Adrenal gland (tissue), 12 donors: ENCODE measurements around the gene LRP1B. TPM values are rescaled to one million over a fixed set of nuclear protein-coding genes. Genes with fewer than 3 reads are reported as not detected.

Experiments
- DNase-seq, 7 donors: peaks; one replicate each; pipeline ENCODE4 v3.0.0-alpha.2; 2019 to 2020
- H3K27ac ChIP-seq, 5 donors: fragments of 200-600 bp; sonication (generic) in 4 of 5; 1 replicate in 3 of 5; 2 replicates in 2 of 5; pipeline versions ENCODE4 v1.5.1 to v1.8.0; 2016 to 2020; ENCODE audit warnings: mild to moderate bottlenecking in 1 of 5
- H3K27me3 ChIP-seq: fragments of 200-600 bp; 2 replicates; pipeline ENCODE4 v1.8.0; 2021
- H3K36me3 ChIP-seq, 2 donors: fragments of 200-600 bp; replicated peaks in 1 of 2; 1 replicate in 1 of 2; 2 replicates in 1 of 2; pipeline versions ENCODE4 v1.5.1 to v1.8.0; 2018 to 2022
- H3K4me1 ChIP-seq, 2 donors: fragments of 200-600 bp; replicated peaks in 1 of 2; 1 replicate in 1 of 2; 2 replicates in 1 of 2; pipeline versions ENCODE4 v1.5.1 to v1.8.0; 2018 to 2021
- H3K4me3 ChIP-seq, 4 donors: fragments of 200-600 bp; sonication (generic) in 3 of 4; one replicate each; pipeline ENCODE4 v1.5.1; 2016 to 2018
- H3K9me3 ChIP-seq, 3 donors: fragments of 200-600 bp; sonication (generic) in 1 of 3; replicated peaks in 1 of 3; 1 replicate in 2 of 3; 2 replicates in 1 of 3; pipeline versions ENCODE4 v1.5.1 to v1.8.0; 2016 to 2021
- CTCF ChIP-seq, 6 experiments: fragments of 450-650 bp in 4 of 6; fragments of 200-600 bp in 2 of 6; sonication (generic) in 1 of 6; IDR thresholded peaks; 1 replicate in 5 of 6; 2 replicates in 1 of 6; pipeline versions ENCODE4 v1.5.1 to v1.8.0; 2016 to 2021; ENCODE audit warnings: antibody characterized with exemption in 6 of 6, mild to moderate bottlenecking in 2 of 6, moderate library complexity in 1 of 6
- POLR2A ChIP-seq, 2 donors: fragments of 450-650 bp; IDR thresholded peaks; one replicate each; pipeline ENCODE4 v1.6.1; 2017; ENCODE audit warnings: antibody characterized with exemption in 2 of 2, mild to moderate bottlenecking in 2 of 2, moderate library complexity in 1 of 2
- WGBS, 4 donors: extraction: QIAGEN DNeasy Blood & Tissue Kit in 2 of 4; methylation state at CpG; one replicate each; pipeline versions ENCODE4 v1.1.5 to v1.1.7; 2013 to 2017; 5-methylcytosine and 5-hydroxymethylcytosine counted together
- intact Hi-C, 2 donors: fragments of 100-400 bp; cut with DNase I; formaldehyde crosslinking; loops; one replicate each; pipeline versions ENCODE4 v1.14.1 to v1.15.0; 2022 to 2023
- polyA plus RNA-seq, 3 donors: library from polyadenylated mRNA; stranded (reverse); fragments of 200-250 nt in 2 of 3; fragments of 350-450 nt in 1 of 3; fragmentation: Illumina TruSeq in 1 of 3; extraction: RNeasy Lipid Tissue Mini Kit (QIAGEN cat#74804) in 1 of 3; gene quantifications; one replicate each; pipeline ENCODE4 v1.2.3, GENCODE V29; 2013 to 2014
- total RNA-seq, 9 donors: library from RNA; depleted of rRNA in 4 of 9; stranded (reverse); fragments of >200 nt in 4 of 9; fragments of 120-200 nt in 1 of 9; fragmentation: NEBNext Ultra II Directional in 1 of 9; extraction: Animal tissue kit (Norgen Biotek cat#: 25700) in 1 of 9; gene quantifications; one replicate each; pipeline versions ENCODE4 v1.1.0 to v1.2.4, GENCODE V29; 2013 to 2023
- donor health status: healthy with polysubstance abuse.
- donor health status: Bipolar disorder and iron deficiency.
- donor health status: DM: yes; HTN: yes; CAD: no.
- donor health status: DM: no; HTN: no; CAD: no.
- donor health status: DM: no; HTN: no; CAD: no.
- donor health status: DM: yes; HTN: yes; CAD: no.

Gene LRP1B
- total and polyA plus RNA-seq, 12 donors = 0.84 to 5.4 (median 2.1) TPM

GRCh38 chr2:140808820-140809219, 1322.0 kb downstream of the LRP1B start:
- Histone ChIP-seq H3K36me3 (no peaks in the 10 kb centered on the region), H3K9me3 (no peaks in the 10 kb centered on the region), H3K27me3 (no peaks in the 10 kb centered on the region), H3K27ac (no peak overlapping the region), H3K4me3 (no peak overlapping the region), H3K4me1 (no peaks in the 10 kb centered on the region)
- no peak for DNase-seq
- intact Hi-C loops = no loop called here
- TF ChIP-seq POLR2A (IDR thresholded peaks at IDR 0.05) (no peak), CTCF (IDR thresholded peaks at IDR 0.05) (no peak)
- WGBS, 4 donors = 80 to 96% (median 93%) methylated on average over 1 of the region's 1 CpG

DNA sequence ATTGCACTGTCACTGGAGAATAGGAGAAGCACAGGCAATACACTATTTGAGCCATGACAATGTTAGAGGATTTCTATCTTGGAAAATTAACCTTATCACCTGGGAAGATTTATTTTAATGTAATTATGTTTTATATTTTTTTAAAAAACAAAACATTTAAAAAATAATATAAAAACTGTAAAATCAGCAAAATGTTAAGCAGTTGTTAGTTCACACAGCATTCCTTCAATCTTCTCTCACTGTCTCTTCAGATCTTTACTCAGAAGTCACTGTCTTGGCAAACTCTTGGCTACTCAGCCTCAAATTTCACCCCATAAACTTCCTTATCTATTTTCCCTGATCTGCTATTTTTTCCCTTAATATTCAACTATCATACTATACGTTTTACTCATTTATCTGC, 1322.6 kb downstream of the LRP1B start:
- Histone ChIP-seq H3K27me3 (no peaks in the 10 kb centered on the region), H3K4me1 (no peaks in the 10 kb centered on the region), H3K27ac (no peak overlapping the region), H3K4me3 (no peak overlapping the region), H3K36me3 (no peaks in the 10 kb centered on the region), H3K9me3 (no peaks in the 10 kb centered on the region)
- WGBS, 4 donors = 55 to 81% (median 62%) methylated on average over 1 of the region's 1 CpG
- DNase-seq = no peak
- intact Hi-C loops = no loop called here
- TF ChIP-seq CTCF (IDR thresholded peaks at IDR 0.05) (no peak), POLR2A (IDR thresholded peaks at IDR 0.05) (no peak)

- H3K36me3 ChIP-seq = no peaks in the 10 kb centered on the region
- H3K9me3 ChIP-seq = no peaks in the 10 kb centered on the region
- no peak overlapping the region for H3K27ac ChIP-seq
- no peak overlapping the region for H3K4me3 ChIP-seq
- WGBS, 4 donors = 85 to 96% (median 90%) methylated on average over 1 of the region's 1 CpG
- TF ChIP-seq POLR2A (IDR thresholded peaks at IDR 0.05) = no peak
- TF ChIP-seq CTCF (IDR thresholded peaks at IDR 0.05) = no peak
- H3K27me3 ChIP-seq = no peaks in the 10 kb centered on the region
- intact Hi-C loops = no loop called here
- H3K4me1 ChIP-seq = no peaks in the 10 kb centered on the region
- DNase-seq = no peak
Observed at GRCh38 chr2:140804700-140805260, 1326.0 kb downstream of the LRP1B start.

GRCh38 chr2:140801311-140801710, 1329.5 kb downstream of the LRP1B start:
- no peak for DNase-seq
- no peaks in the 10 kb centered on the region for H3K4me1 ChIP-seq
- no peaks in the 10 kb centered on the region for H3K27me3 ChIP-seq
- WGBS, 4 donors = 89 to 92% (median 90%) methylated on average over 3 of the region's 3 CpGs
- intact Hi-C loops = no loop called here
- H3K4me3 ChIP-seq = no peak overlapping the region
- no peak overlapping the region for H3K27ac ChIP-seq
- H3K36me3 ChIP-seq = no peaks in the 10 kb centered on the region
- no peaks in the 10 kb centered on the region for H3K9me3 ChIP-seq
- TF ChIP-seq POLR2A (IDR thresholded peaks at IDR 0.05) (no peak), CTCF (IDR thresholded peaks at IDR 0.05) (no peak)
